ENCODE data around the gene TMTC2. TPM values are rescaled to one million over a fixed set of nuclear protein-coding genes. Genes with fewer than 3 reads are reported as not detected.

Gene TMTC2
- total RNA-seq, 2 experiments from 2014 or later, result 1.8 to 2.1 TPM

DNA sequence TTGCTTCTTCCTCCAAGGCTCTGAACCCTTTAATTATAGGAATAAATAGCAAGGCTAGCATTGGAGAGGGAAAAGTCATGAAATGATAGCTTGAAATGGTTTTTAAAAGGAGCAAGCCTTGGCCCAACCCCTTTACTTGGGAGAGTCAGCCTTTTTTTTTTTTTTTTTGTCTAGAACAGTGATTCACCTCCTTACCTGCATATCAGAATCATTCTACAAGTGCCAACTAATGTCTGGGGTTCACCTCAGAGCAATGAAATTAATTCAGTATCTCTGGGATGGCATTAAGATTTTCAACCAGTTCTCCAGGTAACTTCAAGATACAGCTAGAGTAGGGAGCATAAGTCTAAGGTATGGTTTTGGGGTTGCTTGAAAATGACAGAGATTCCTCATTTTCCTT is 41.3 kb upstream of the TMTC2 start:
- ATAC-seq (ENCODE audit: poor library complexity), result no peak
- H3K36me3 Mint-ChIP-seq (ENCODE audit: low read depth), result no peaks in the 10 kb centered on the region
- H3K9me3 Mint-ChIP-seq, result peaks cover 3% of the 10 kb centered on the region
- Histone ChIP-seq H3K36me3 (ENCODE audit: insufficient read depth, low read length) (no peaks in the 10 kb centered on the region), H3K4me1 (ENCODE audit: insufficient read depth, low read length) (no peaks in the 10 kb centered on the region), H3K27ac (ENCODE audit: low read depth in 1 of 2, low read length in 2 of 2) (no peak overlapping the region), H3K27me3 (ENCODE audit: control insufficient read depth in 1 of 2, insufficient read depth in 2 of 2, low read length in 2 of 2) (no peaks in the 10 kb centered on the region), H3K4me3 (ENCODE audit: low read length) (no peak overlapping the region), H3K9me3 (ENCODE audit: control insufficient read depth in 1 of 2, insufficient read depth in 1 of 2, low read length in 2 of 2) (no peaks in the 10 kb centered on the region)
- ChIA-PET CTCF (interaction anchor here (0.8 kb wide), 1 partner anchor 24 kb away, joined by 3 read pairs; no protein-coding TSS in a partner anchor), POLR2A (no interaction called here)
- no peaks in the 10 kb centered on the region for H3K27me3 Mint-ChIP-seq
- DNase-seq, result no peak
- H3K27ac Mint-ChIP-seq, result no peak overlapping the region
- TF ChIP-seq, protein P1, sequence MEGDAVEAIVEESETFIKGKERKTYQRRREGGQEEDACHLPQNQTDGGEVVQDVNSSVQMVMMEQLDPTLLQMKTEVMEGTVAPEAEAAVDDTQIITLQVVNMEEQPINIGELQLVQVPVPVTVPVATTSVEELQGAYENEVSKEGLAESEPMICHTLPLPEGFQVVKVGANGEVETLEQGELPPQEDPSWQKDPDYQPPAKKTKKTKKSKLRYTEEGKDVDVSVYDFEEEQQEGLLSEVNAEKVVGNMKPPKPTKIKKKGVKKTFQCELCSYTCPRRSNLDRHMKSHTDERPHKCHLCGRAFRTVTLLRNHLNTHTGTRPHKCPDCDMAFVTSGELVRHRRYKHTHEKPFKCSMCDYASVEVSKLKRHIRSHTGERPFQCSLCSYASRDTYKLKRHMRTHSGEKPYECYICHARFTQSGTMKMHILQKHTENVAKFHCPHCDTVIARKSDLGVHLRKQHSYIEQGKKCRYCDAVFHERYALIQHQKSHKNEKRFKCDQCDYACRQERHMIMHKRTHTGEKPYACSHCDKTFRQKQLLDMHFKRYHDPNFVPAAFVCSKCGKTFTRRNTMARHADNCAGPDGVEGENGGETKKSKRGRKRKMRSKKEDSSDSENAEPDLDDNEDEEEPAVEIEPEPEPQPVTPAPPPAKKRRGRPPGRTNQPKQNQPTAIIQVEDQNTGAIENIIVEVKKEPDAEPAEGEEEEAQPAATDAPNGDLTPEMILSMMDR (IDR thresholded peaks at IDR 0.05), result no peak
- no peak overlapping the region for H3K4me3 Mint-ChIP-seq
- intact Hi-C loops (cut with DNase I, micrococcal nuclease), result no loop called here
- no peaks in the 10 kb centered on the region for H3K4me1 Mint-ChIP-seq (ENCODE audit: low read depth)

DNA sequence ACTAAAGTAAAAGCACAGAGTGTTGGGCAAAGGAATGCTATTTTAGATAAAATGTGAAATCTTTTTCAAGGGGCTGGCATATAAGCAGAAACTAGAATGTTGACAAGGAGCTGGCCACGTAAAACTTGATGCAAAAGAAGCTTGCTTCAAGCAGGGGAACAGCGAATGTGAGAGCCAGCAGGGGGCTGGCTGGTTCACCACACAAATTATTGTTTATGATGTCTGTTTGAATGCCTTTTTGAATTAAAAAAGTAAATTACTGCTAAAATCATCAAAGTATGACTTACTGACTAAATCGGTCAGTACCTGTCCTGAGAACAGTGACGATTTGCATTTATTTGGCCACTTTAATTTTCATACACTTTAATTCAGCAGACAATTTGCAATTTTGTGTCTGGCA is 38.9 kb upstream of the TMTC2 start:
- TF ChIP-seq, protein P1 (IDR thresholded peaks at IDR 0.05), result no peak
- POLR2A ChIA-PET, result no interaction called here
- DNase-seq (no peak), ATAC-seq (ENCODE audit: poor library complexity) (no peak)
- intact Hi-C loops (cut with DNase I, micrococcal nuclease), result no loop called here
- Mint-ChIP-seq H3K4me3 (no peak overlapping the region), H3K4me1 (ENCODE audit: low read depth) (no peaks in the 10 kb centered on the region), H3K27me3 (no peaks in the 10 kb centered on the region), H3K27ac (no peak overlapping the region), H3K36me3 (ENCODE audit: low read depth) (no peaks in the 10 kb centered on the region), H3K9me3 (peaks cover 3% of the 10 kb centered on the region)
- H3K27ac ChIP-seq (ENCODE audit: low read depth in 1 of 2, low read length in 2 of 2), result no peak overlapping the region
- CTCF ChIA-PET, result no interaction called here
- no peak overlapping the region for H3K4me3 ChIP-seq (ENCODE audit: low read length)
- no peaks in the 10 kb centered on the region for H3K36me3 ChIP-seq (ENCODE audit: insufficient read depth, low read length)
- H3K9me3 ChIP-seq (ENCODE audit: control insufficient read depth in 1 of 2, insufficient read depth in 1 of 2, low read length in 2 of 2), result no peaks in the 10 kb centered on the region
- no peaks in the 10 kb centered on the region for H3K4me1 ChIP-seq (ENCODE audit: insufficient read depth, low read length)
- H3K27me3 ChIP-seq (ENCODE audit: control insufficient read depth in 1 of 2, insufficient read depth in 2 of 2, low read length in 2 of 2), result no peaks in the 10 kb centered on the region

DNA sequence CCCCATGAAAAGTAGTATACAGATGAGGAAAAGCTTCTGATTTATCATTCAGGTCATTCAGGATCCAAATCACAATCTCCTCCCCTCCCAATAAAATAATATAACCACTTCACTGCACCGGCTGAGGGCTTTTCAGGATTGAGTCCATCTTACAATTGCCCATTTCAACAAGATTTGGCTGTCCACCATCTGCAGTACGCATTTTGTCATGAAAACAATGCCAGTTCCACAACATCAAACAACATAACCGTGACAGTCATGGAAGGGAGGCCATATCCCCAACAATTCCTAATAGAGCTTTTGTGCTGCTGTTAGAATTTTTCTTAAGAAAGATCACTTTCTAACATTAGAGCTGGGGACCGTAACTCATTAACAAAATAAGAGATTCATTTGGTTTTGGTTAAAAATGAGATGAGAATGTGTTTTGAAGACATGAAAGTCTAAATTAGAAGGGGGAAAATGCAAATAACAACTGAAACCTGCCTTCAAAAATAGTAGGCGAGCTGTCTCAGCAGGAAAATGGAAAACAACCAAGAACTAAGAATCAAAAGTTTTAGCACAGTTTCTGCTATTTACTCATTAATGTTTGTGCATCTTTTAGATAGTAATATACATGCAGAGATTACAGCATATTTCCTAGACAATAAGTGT is 38.3 kb upstream of the TMTC2 start:
- ATAC-seq (ENCODE audit: poor library complexity) (no peak), DNase-seq (no peak)
- H3K4me3 Mint-ChIP-seq, result no peak overlapping the region
- TF ChIP-seq, protein P1 (IDR thresholded peaks at IDR 0.05), result no peak
- no peaks in the 10 kb centered on the region for H3K36me3 ChIP-seq (ENCODE audit: insufficient read depth, low read length)
- H3K4me1 ChIP-seq (ENCODE audit: insufficient read depth, low read length), result no peaks in the 10 kb centered on the region
- CTCF ChIA-PET, result no interaction called here
- no peaks in the 10 kb centered on the region for H3K27me3 Mint-ChIP-seq
- no peaks in the 10 kb centered on the region for H3K9me3 ChIP-seq (ENCODE audit: control insufficient read depth in 1 of 2, insufficient read depth in 1 of 2, low read length in 2 of 2)
- no peaks in the 10 kb centered on the region for H3K4me1 Mint-ChIP-seq (ENCODE audit: low read depth)
- intact Hi-C loops (cut with DNase I, micrococcal nuclease), result no loop called here
- H3K27me3 ChIP-seq (ENCODE audit: control insufficient read depth in 1 of 2, insufficient read depth in 2 of 2, low read length in 2 of 2), result no peaks in the 10 kb centered on the region
- no peak overlapping the region for H3K27ac ChIP-seq (ENCODE audit: low read depth in 1 of 2, low read length in 2 of 2)
- no peaks in the 10 kb centered on the region for H3K9me3 Mint-ChIP-seq
- H3K4me3 ChIP-seq (ENCODE audit: low read length), result no peak overlapping the region
- POLR2A ChIA-PET, result no interaction called here
- no peaks in the 10 kb centered on the region for H3K36me3 Mint-ChIP-seq (ENCODE audit: low read depth)
- H3K27ac Mint-ChIP-seq, result no peak overlapping the region

All from CD4-positive, alpha-beta T cell (primary cell).